Hematopoietic multipotent progenitor cell treated with erythropoietin and hydrocortisone succinate and interleukin-3 and kit ligand, for 6 days (in vitro differentiated cells): Measurements from ENCODE around the gene GPATCH8.

Experiments
- DNase-seq: peaks from one replicate; pipeline ENCODE4 v3.0.0-alpha.2; 2015

GPATCH8 gene

DNA sequence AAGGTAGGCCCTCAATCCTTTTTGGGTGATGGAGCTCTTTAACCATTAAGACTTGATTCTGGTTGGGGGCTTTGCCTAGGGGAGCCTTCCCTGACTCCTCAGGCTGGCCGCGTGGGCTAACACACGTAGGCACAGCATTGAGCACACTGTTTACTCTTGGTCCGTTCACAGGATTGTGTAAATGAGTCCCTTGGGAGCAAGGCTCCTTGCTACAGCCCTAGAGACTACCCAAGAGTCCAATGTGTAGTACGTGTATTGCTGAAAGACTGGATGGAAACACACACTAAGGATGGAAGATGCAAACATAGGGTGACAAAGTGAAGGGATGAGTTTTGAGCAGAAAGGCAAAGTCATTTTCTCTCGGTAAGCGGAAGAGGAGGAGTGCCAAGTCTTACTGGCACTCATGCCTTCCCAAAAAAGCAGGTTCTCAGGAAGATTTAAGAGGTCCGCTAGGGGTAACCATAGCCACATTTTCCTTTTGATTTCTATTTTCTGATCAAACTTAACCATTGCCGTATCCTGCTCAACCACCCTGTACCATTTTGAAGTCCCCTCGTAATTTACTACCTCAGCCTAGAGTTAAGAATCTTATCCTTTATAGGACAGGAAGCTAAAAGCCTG, 112.8 kb downstream of the GPATCH8 start:
- peak; percentile 59 for DNase-seq

GRCh38 chr17:44389723-44390202, 113.4 kb downstream of the GPATCH8 start:
- DNase-seq = peak; percentile 98

DNA sequence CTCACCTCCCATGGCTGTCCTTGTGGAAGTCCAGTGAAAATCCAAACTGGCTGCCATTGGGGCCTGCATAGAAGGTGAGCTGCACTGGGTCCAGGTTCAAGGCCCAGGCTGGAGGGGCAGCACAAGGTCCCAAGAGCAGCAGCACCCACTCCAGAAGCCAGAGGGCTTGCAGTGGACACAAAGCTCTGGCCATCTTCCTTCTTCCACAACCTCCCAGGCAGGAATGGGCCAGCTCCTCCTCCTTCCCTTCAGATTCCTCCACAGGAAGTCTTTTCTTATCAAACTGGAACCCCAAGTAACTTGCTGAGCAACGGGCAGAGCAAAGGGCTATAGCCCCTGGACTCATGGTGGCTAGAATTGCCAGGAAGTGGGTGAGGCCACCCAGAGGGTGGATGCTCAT, 113.9 kb downstream of the GPATCH8 start, which contains the start of gene ITGA2B:
ITGA2B (minus strand) TSS at position 369 of the 400 bp plus-strand sequence; CDS start at position 193, 176 bp downstream.
- no peak for DNase-seq

DNA sequence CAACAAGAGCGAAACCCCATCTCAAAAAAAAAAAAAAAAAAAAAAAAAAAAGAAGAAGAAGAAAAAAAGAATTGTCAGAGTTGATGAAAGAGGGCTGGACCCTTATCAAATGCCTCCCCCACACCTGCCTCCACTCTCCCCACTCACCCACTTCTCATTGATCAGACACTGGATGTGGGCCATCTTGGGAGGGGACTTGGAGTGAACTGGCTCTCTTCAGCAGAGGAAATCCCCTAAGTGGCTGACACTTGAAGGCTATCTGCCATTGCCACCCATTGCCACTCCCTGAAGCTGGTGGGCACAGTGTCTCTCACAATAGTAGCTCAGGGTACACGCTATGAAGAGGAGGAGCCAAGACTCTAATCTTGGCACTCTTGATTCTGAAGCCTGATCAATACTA, 115.4 kb downstream of the GPATCH8 start:
- peak; percentile 86 for DNase-seq

DNA sequence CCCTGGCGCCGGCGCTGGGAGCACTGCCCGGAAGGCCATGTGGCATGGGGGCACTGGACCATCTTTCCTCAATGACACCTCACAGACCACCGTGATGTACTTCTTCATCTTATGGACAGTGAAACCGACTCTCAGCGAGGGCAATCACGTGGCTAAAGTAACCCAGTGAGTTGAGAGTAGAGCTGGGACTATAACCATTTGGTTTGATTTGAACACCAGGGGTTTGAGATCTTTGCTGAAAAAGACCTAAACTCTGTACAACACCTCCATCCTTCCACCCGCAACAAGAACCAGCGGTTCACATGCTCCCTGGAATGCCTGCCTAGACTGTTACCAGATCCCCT, 117.1 kb downstream of the GPATCH8 start:
- peak; percentile 48 for DNase-seq

DNA sequence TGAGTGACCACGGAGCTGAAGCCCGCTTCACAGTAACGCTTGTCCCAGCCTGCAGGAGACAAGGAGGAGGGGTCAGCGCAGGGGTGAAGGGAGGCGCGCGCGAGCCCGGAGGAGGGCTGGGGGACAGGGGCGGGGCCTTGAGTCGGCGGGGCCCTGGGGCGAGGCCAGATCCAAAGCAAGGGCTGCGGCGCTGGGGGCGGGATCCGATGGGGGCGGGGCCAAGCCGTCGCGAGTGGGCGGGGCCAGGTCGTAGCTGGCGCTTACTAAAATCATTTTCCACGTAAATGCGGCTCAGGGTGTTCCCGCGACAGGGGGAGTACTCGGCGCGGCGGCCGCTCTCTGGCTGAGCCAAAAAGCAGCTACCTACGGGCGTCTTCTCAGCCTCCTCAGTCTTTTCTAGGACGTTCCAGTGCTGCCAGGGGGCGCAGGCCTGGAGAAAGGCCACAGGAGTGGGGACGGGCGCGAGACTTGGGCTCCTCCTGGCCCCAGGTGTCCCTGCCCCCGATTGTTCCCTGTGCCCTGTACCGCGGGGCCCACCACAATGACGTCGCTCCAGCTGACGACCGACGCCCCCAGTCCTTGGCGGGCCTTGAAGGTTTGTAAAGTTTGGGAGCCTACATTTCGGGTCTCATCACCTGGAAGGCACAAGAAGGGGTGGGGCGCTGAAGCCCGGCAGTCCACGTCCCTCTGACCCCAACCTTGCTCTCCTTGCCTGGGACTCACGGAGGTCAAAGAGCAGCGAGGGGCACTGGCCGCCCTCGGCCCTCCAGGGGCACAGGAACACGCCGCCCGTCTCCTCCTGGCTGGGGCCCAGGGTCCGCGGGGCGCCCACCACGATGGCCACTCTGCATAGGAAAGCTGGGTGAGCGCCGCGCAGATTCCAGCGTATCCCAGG, 117.7 kb downstream of the GPATCH8 start:
- peak; percentile 95 for DNase-seq

GRCh38 chr17:44384823-44385286, 118.4 kb downstream of the GPATCH8 start:
- DNase-seq = no peak

DNA sequence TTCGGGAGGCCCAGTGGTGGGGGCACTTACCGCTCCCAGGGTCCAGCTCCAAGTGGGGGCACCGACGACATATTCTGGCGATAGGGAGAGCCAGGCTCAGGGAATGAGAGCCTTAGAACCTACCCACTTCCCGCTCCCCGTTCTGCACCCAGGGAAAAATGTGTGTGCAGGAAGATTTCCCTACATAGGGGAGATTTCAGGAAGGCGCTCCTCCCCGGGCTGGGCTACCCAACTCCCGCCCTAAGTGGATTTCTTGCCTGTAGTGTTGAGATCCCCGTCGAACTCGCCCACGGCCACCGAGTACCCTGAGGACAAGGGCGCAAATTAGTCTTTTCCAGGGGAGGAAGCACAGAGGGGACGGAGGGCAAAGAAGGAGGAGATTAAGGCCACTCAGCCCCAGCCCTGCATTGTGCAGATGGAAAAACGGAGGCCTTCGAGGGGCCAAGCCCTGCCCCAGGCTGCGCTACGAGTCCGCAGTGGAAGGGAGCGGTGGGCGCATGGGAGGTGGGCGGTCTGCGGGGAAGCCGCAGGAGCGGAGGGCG, 118.9 kb downstream of the GPATCH8 start:
- no peak for DNase-seq

- DNase-seq = no peak
These were observed 119.3 kb downstream of the GPATCH8 start for GRCh38 chr17:44383861-44384260.

DNA sequence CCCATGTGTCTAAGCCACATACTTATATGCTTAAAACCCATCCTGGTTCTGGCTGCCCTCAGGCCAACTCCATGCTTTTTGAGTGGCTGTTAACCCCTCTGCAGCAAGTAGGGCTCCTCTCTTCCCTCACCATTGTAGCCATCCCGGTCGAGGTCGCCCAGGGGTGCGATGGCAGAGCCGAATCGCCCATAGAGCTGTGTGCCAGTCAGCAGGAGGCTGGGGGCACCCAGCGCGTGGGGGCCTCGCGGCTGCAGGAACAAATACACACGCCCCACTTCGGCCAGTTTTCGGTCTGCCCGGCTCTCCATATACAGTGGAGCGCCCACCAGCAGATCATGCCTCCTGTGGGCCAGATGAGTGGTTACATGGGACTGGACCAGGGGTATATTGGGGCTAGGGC, 119.8 kb downstream of the GPATCH8 start:
- no peak for DNase-seq

DNA sequence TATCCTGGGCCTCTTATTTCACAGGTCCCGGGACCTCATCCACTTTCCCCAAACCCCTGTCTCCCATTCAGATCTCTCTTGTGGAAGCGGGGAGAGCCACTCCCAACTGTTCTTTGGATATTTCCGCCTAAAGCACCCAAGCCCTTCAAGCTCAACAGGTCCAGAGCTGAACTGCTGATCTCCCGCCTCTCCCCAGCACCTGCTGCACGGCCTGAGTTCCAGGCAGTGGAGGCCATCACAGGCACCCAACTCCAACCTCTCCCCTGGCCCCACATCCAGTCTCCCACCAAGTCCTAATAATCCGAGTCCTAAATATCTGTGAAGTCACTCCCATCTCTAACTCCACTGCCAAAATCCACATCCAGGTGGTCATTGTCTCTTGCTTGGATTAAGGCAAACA, 120.3 kb downstream of the GPATCH8 start:
- no peak for DNase-seq

DNA sequence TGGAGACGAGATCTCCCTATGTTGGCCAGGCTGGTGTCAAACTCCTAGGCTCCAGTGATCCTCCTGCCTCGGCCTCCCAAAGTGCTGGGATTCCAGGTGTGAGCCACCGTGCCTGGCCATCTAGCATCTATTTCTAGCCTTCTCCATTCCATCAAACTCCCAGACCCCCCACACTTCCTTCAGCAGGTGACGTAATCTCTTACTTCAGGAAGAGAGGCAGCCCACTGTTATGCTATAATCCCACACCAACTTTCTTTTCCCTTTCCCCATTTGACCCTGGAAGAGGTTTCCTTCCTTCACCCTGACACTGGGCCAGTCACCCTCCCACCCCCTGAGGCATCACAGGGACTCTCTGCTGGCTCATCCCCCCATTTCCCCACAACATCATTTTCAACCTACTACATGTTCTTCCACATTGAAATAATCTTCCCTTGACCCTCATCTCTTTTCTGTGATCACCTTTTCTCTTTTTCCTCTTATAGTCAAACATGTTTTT, 121.3 kb downstream of the GPATCH8 start:
- no peak for DNase-seq

DNA sequence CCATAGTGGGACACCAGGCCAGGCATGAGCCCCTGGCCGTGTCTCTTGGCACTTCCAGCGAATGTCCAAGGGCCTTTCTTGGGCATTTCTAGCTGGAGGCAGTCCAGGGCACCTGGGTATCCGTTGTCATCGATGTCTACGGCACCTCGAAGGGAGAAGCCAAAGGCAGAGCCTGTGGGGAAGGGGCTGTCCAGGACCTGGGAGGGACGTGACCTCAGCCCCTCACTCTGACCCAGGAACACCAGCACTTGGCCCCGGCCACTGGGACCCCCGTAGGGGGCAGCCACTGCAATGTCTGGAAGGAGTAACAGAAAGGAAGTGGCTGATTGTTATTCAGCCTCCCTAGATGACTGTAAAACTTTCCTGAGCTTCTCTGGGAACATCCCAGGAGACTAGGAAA, 122.4 kb downstream of the GPATCH8 start:
- no peak for DNase-seq

DNA sequence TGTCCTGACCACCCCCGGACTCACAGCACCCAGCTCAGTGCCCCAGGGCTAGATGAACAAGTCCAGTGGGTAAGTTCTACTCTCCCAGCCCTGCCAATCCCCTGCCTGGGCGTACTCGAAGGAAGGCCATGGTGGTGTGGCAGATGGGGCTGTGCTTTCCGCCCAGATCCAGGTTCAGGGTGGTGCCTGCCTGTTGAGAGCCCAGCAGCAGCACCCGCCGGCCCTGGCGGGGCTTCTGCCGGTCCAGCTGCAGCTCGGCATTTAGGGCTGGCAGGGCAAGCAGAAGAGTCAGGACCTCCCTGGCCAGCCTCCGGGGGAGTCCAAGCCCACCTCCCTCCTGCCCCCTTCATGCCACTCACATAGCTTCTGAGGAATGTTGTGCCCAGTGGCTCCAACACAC, 123.3 kb downstream of the GPATCH8 start:
- DNase-seq = no peak

DNA sequence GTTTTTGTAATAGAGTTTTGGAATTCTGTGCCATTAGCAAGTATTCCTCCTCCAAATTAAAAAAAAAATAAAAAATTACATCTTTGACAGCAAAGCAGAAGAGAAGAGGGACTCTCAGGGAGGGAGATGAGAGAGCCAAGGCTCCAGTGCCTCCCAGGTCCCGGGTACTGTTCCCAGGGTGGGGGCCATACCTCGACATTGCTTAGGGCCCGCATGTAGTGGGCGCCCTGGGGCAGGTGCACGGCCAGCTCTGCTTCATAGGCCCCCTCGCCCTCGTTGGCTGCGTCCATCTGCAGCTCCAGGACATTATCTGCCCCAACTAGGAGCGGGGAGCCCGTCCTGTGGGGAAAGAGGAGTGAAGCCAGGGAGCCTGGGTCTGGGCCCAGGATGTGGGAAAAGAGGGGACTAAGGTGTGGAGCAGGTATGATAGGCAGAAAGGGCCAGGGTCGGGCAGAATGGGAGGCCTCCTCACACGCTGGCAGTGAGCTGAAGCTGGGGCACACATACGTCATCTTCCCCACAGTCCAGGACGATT, 125.0 kb downstream of the GPATCH8 start:
- DNase-seq = no peak

GRCh38 chr17:44376779-44377178, 126.4 kb downstream of the GPATCH8 start:
- DNase-seq = no peak

DNA sequence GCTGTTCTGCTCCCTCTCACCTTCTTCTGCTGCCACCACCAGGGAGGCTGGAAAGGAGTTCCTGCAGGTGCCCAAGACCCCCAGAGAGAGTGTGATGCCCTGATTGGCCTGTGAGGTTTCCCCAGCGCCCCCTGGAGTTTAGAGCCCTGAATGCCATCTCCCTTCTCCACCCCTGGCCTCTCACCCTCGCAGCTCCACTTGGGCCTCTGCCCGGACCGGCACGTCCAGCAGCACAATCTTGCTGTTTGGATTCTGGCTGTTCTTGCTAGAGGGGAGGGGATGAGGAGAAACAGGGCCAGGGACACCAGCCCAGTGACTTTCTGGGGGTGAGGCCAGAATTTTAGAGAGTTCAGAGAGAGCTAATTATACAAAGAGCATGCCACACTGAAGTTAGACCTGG, 127.1 kb downstream of the GPATCH8 start:
- DNase-seq = peak; percentile 63

DNA sequence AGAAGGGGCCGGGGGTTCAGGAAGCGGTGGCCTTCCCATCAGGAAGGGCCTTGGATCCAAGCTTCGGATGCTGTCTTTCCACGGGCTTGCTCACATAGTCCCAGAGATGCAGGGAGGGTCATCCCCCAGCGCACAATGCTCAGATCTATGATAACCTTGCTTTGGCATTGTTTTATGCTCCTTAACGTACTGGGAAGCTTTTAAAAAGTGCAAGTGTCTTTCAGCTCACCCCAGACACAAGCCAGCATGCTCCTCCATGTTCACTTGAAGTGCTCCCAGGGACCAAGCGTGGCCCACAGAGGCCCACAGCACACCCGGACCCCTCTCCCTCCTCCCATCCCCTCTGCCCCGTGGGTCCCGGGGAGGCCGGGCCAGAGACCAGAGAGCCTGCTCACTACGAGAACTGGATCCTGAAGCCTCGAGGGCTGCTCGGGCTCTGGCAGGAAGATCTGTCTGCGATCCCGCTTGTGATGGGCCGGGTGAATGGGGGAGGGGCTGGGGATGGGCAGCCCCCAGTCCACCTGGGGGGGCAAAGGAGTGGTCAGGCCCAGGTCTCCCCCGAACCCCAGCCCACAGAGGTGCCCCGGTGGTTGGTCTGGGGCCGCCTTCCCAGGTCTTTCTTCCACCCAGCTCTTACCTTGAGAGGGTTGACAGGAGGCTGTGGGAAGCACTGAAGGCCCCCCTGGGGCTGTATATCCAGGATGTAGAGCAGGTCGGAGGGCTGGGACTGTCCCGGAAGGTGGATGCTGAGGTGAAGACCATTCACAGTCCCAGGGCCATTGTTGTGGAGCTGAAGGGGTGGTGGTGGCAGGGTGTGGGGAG, 127.8 kb downstream of the GPATCH8 start:
- DNase-seq = no peak

DNA sequence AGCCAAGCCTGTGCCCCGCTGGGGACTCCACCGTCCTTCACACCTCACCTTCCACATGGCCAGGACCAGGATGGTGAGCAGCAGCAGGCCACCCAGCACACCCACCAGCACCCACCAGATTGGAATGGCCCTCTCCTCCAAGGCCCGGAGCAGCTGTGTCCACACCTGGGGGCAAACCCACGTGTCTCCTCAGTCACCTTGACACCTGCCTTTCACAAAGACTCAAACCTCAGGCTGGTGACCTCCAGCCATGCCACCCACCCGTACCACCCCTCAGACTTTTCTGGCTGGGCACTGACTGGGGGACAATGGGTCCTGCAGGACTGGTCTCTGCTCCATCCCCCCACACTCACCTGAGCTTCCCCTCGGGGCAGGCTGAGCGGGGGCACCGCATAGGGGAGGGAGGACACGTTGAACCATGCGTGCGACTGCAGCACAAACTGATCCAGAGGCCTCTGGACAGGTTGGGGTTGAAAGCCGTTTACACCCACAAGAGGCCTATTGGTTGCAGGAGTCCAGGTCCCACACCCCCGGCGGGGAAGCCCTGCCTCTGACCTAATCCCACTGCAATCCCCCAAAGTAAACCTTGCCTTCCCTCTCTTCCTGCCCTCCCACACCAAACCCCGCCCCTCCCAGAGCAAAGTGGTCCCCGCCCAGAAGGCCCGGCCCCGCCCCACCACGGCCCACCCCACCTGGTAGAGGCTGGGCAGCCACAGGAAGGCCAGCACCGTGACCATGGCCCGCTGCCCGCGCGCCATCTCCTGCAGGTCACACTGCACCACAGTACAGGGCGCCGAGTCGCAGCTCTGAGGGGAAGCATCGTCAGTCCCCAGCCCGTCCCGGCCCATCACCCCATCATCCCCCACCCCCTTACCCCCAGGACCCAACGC, 128.7 kb downstream of the GPATCH8 start:
- DNase-seq = no peak

GRCh38 chr17:44372036-44372435, 131.2 kb downstream of the GPATCH8 start:
- no peak for DNase-seq

DNA sequence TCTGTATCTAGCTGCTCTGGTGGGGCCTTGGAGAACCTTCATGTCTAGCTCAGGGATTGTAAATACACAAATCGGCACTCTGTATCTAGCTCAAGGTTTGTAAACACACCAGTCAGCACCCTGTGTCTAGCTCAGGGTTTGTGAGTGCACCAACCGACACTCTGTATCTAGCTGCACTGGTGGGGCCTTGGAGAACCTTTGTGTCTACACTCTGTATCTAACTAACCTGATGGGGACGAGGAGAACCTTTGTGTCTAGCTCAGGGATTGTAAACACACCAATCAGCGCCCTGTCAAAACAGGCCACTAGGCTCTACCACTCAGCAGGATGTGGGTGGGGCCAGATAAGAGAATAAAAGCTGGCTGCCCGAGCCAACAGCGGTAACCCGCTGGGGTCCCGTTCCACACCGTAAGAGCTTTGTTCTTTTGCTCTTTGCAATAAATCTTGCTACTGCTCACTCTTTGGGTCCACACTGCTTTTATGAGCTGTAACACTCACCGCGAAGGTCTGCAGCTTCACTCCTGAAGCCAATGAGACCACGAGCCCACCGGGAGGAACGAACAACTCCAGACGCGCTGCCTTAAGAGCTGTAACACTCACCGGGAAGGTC, 133.7 kb downstream of the GPATCH8 start:
- peak; percentile 42 for DNase-seq
